Chondrocyte (in vitro differentiated cells): ENCODE measurements around the gene FGF1. TPM values are rescaled to one million over a fixed set of nuclear protein-coding genes. Genes with fewer than 3 reads are reported as not detected.

ENCODE experiments used
- DNase-seq: peaks from one replicate; pipeline ENCODE4 v3.0.0; 2021; ENCODE audit warnings: mixed read lengths, low spot score
- H3K27ac Mint-ChIP-seq: one replicate; pipeline ENCODE4 v1.8.0; 2021; ENCODE audit warnings: mild to moderate bottlenecking, moderate library complexity, mixed read lengths; ENCODE audit not compliant: unreplicated experiment
- H3K27me3 Mint-ChIP-seq: 2 replicates; pipeline ENCODE4 v1.8.0; 2021; ENCODE audit warnings: low read depth, mixed read lengths
- H3K36me3 Mint-ChIP-seq: 2 replicates; pipeline ENCODE4 v1.8.0; 2021; ENCODE audit warnings: low read depth, mixed read lengths
- H3K4me1 Mint-ChIP-seq: 2 replicates; pipeline ENCODE4 v1.8.0; 2021; ENCODE audit warnings: low read depth, mild to moderate bottlenecking, mixed read lengths
- H3K4me3 Mint-ChIP-seq: one replicate; pipeline ENCODE4 v1.8.0; 2021; ENCODE audit warnings: mild to moderate bottlenecking, moderate library complexity, mixed read lengths; ENCODE audit not compliant: unreplicated experiment
- H3K9me3 Mint-ChIP-seq: 2 replicates; pipeline ENCODE4 v1.8.0; 2021; ENCODE audit warnings: low read depth, mixed read lengths
- CTCF ChIP-seq: fragments of 200-600 bp; sonication (generic); IDR thresholded peaks from 2 replicates; pipeline ENCODE4 v1.5.0; 2021; ENCODE audit warnings: antibody characterized with exemption, mild to moderate bottlenecking, moderate library complexity
- total RNA-seq: library from RNA; stranded (reverse); gene quantifications from 3 replicates; pipeline ENCODE4 v1.2.1, GENCODE V29; 2021

The FGF1 gene
- total RNA-seq, 1 donor from 2014 or later: 6.9 TPM

GRCh38 chr5:142571371-142571770, 114.5 kb downstream of the FGF1 start:
- H3K4me1 Mint-ChIP-seq: peaks cover 25% of the 10 kb centered on the region
- DNase-seq: no peak
- H3K27me3 Mint-ChIP-seq: no peaks in the 10 kb centered on the region
- no peak overlapping the region for H3K4me3 Mint-ChIP-seq
- no peak overlapping the region for H3K27ac Mint-ChIP-seq
- no peaks in the 10 kb centered on the region for H3K9me3 Mint-ChIP-seq
- TF ChIP-seq CTCF: no peak
- H3K36me3 Mint-ChIP-seq: no peaks in the 10 kb centered on the region

GRCh38 chr5:142569905-142570304, 116.0 kb downstream of the FGF1 start:
- Mint-ChIP-seq H3K27ac (peak overlapping the region; percentile 18), H3K4me3 (no peak overlapping the region), H3K9me3 (no peaks in the 10 kb centered on the region), H3K36me3 (no peaks in the 10 kb centered on the region), H3K4me1 (peaks cover 25% of the 10 kb centered on the region), H3K27me3 (no peaks in the 10 kb centered on the region)
- DNase-seq: no peak
- TF ChIP-seq CTCF: no peak

GRCh38 chr5:142568996-142569335, 116.9 kb downstream of the FGF1 start:
- H3K4me1 Mint-ChIP-seq: peaks cover 25% of the 10 kb centered on the region
- peak overlapping the region; percentile 86 for H3K27ac Mint-ChIP-seq
- no peak overlapping the region for H3K4me3 Mint-ChIP-seq
- H3K36me3 Mint-ChIP-seq: no peaks in the 10 kb centered on the region
- TF ChIP-seq CTCF: no peak
- H3K9me3 Mint-ChIP-seq: no peaks in the 10 kb centered on the region
- no peaks in the 10 kb centered on the region for H3K27me3 Mint-ChIP-seq
- no peak for DNase-seq

- no peak for TF ChIP-seq CTCF
- no peak for DNase-seq
- peaks cover 2% of the 10 kb centered on the region for H3K9me3 Mint-ChIP-seq
- H3K27ac Mint-ChIP-seq: peak overlapping the region; percentile 86
- no peak overlapping the region for H3K4me3 Mint-ChIP-seq
- no peaks in the 10 kb centered on the region for H3K27me3 Mint-ChIP-seq
- peaks cover 28% of the 10 kb centered on the region for H3K4me1 Mint-ChIP-seq
- peaks cover 1% of the 10 kb centered on the region for H3K36me3 Mint-ChIP-seq
These were observed 117.5 kb downstream of the FGF1 start for GRCh38 chr5:142568283-142568995.

- Mint-ChIP-seq H3K27me3 (no peaks in the 10 kb centered on the region), H3K4me3 (no peak overlapping the region), H3K9me3 (peaks cover 2% of the 10 kb centered on the region), H3K4me1 (peaks cover 27% of the 10 kb centered on the region), H3K36me3 (peaks cover 1% of the 10 kb centered on the region), H3K27ac (peak overlapping the region; percentile 87)
- no peak for DNase-seq
- no peak for TF ChIP-seq CTCF
These were observed 124.3 kb downstream of the FGF1 start for GRCh38 chr5:142561486-142562097.
